Keratinocyte (primary cell): ENCODE data around the gene EIF5A2. TPM values are rescaled to one million over a fixed set of nuclear protein-coding genes. Genes with fewer than 3 reads are reported as not detected.
A peak's percentile ranks its signal among the peaks of the same experiment; 100 is the strongest.

Experiments used
- DNase-seq: peaks from one replicate; pipeline ENCODE4 v3.0.0-alpha.2; 2011; ENCODE audit warnings: low read depth, missing footprints, low spot score
- FAIRE-seq: peaks from 2 replicates; lab custom pipeline; 2011; peaks lifted over from hg19 to GRCh38; lab: Jason Lieb, UNC
- H2AFZ ChIP-seq: 2 replicates; pipeline ENCODE4 v1.6.0; 2012; ENCODE audit warnings: low read length, control low read depth, inconsistent platforms; ENCODE audit not compliant: control insufficient read depth
- H3K27ac ChIP-seq: 2 replicates; pipeline ENCODE4 v1.5.1; 2011; ENCODE audit warnings: low read length; ENCODE audit not compliant: control insufficient read depth, insufficient read depth
- H3K27me3 ChIP-seq: 3 replicates; pipeline ENCODE4 v1.6.0; 2011; ENCODE audit warnings: low read length; ENCODE audit not compliant: control insufficient read depth, insufficient read depth; ENCODE audit errors: extremely low read depth
- H3K36me3 ChIP-seq, 2 experiments: 2 replicates in 1 of 2; 3 replicates in 1 of 2; pipeline ENCODE4 v1.5.1; 2011; ENCODE audit warnings: low read length in 2 of 2, mild to moderate bottlenecking in 1 of 2; ENCODE audit not compliant: control insufficient read depth in 2 of 2, insufficient read depth in 2 of 2; ENCODE audit errors: extremely low read depth in 1 of 2
- H3K4me1 ChIP-seq: 3 replicates; pipeline ENCODE4 v1.5.1; 2011; ENCODE audit warnings: low read length; ENCODE audit not compliant: control insufficient read depth, insufficient read depth; ENCODE audit errors: extremely low read depth
- H3K4me2 ChIP-seq: 3 replicates; pipeline ENCODE4 v1.6.0; 2011; ENCODE audit warnings: low read depth, low read length; ENCODE audit not compliant: control insufficient read depth, insufficient read depth; ENCODE audit errors: extremely low read depth
- H3K4me3 ChIP-seq, 3 experiments: fragments of 200-600 bp in 1 of 3; sonication (generic) in 1 of 3; 2 replicates in 2 of 3; 3 replicates in 1 of 3; pipeline ENCODE4 v1.5.1; 2011 to 2016; ENCODE audit warnings: low read length in 3 of 3, mild to moderate bottlenecking in 3 of 3, control low read depth in 2 of 3, inconsistent platforms in 1 of 3, low read depth in 1 of 3, mixed read lengths in 1 of 3, mixed run types in 1 of 3, moderate library complexity in 1 of 3; ENCODE audit not compliant: control insufficient read depth in 2 of 3, insufficient read depth in 2 of 3; ENCODE audit errors: extremely low read depth in 1 of 3
- H3K79me2 ChIP-seq: 2 replicates; pipeline ENCODE4 v1.6.0; 2012; ENCODE audit warnings: low read length; ENCODE audit not compliant: control insufficient read depth, insufficient read depth
- H3K9ac ChIP-seq: 3 replicates; pipeline ENCODE4 v1.6.0; 2011; ENCODE audit warnings: low read length; ENCODE audit not compliant: control insufficient read depth, insufficient read depth; ENCODE audit errors: extremely low read depth
- H3K9me1 ChIP-seq: 3 replicates; pipeline ENCODE4 v1.6.0; 2011; ENCODE audit warnings: low read length; ENCODE audit not compliant: control insufficient read depth, insufficient read depth; ENCODE audit errors: extremely low read depth
- H3K9me3 ChIP-seq: 2 replicates; pipeline ENCODE4 v1.5.1; 2012; ENCODE audit warnings: low read depth, low read length; ENCODE audit not compliant: control insufficient read depth
- H4K20me1 ChIP-seq: 3 replicates; pipeline ENCODE4 v1.6.0; 2011; ENCODE audit warnings: low read length; ENCODE audit not compliant: control insufficient read depth, insufficient read depth; ENCODE audit errors: extremely low read depth
- CTCF ChIP-seq, 3 experiments: IDR thresholded peaks in 1 of 3; conservative IDR thresholded peaks in 1 of 3; optimal IDR thresholded peaks in 1 of 3; 2 replicates in 2 of 3; 3 replicates in 1 of 3; pipeline versions ENCODE3 to v1.5.1; 2011; ENCODE audit warnings: low read length in 3 of 3, mild to moderate bottlenecking in 3 of 3, moderate library complexity in 2 of 3, control low read depth in 1 of 3, inconsistent platforms in 1 of 3; ENCODE audit not compliant: insufficient read depth in 2 of 3; ENCODE audit errors: extremely low read depth in 1 of 3
- EZH2 ChIP-seq: IDR thresholded peaks from one replicate; pipeline ENCODE4 v1.6.1; 2012; ENCODE audit warnings: inconsistent platforms, mild to moderate bottlenecking, low read length, moderate library complexity
- dilution Hi-C: fragments of 300-500 bp; cut with MboI; formaldehyde crosslinking; loops from one replicate; pipeline ENCODE4 v1.7.0; 2020; ENCODE audit warnings: low sequenced_read_pairs; ENCODE audit not compliant: extremely low pct_ligation_motif_present
- polyA minus RNA-seq, 3 experiments: library from RNA; depleted of rRNA, polyadenylated mRNA; stranded (reverse); fragments of >200 nt; gene quantifications; 1 replicate in 1 of 3; 2 replicates in 1 of 3; 3 replicates in 1 of 3; pipeline ENCODE4 v1.2.3, GENCODE V29; 2011
- polyA plus RNA-seq, 5 experiments: library from polyadenylated mRNA; depleted of rRNA in 3 of 5; stranded (reverse) in 3 of 5; stranded (forward) in 1 of 5; unstranded in 1 of 5; fragments of >200 nt; gene quantifications; 1 replicate in 1 of 5; 2 replicates in 3 of 5; 3 replicates in 1 of 5; pipeline versions ENCODE4 v1.2.1 to v1.2.3, GENCODE V29; 2011 to 2012; ENCODE audit warnings: missing spikeins in 2 of 5, low read depth in 1 of 5, low replicate concordance in 1 of 5

The EIF5A2 gene
- 5.6 to 19.2 TPM (median 14.1 TPM) in 3 replicates for polyA plus RNA-seq
- 12.5 TPM for polyA plus RNA-seq (2011; ENCODE audit: low read depth)
- polyA plus RNA-seq (2011; cell fraction: cytosol; rRNA removed) = 7.8 and 17.3 TPM in 2 replicates
- 6.9 and 7.9 TPM in 2 replicates for polyA plus RNA-seq (2011; cell fraction: nucleus; rRNA removed)
- 16.1 and 18.7 TPM in 2 replicates for polyA plus RNA-seq (2012; ENCODE audit: low replicate concordance)
- polyA minus RNA-seq = 10.1 to 16.7 TPM (median 15.2 TPM) in 3 replicates
- 6.3 TPM for polyA minus RNA-seq (2011; cell fraction: cytosol; rRNA and poly(A)+ RNA removed)
- polyA minus RNA-seq (2011; cell fraction: nucleus; rRNA and poly(A)+ RNA removed) = 2.1 and 5.4 TPM in 2 replicates

GRCh38 chr3:170908235-170909116 lies at the start of gene EIF5A2:
EIF5A2 (minus strand) TSS chr3:170908637; CDS start chr3:170907806, 831 bp downstream.
- H3K9me1 ChIP-seq = no peaks in the 10 kb centered on the region
- H3K4me1 ChIP-seq = peaks cover 15% of the 10 kb centered on the region
- TF ChIP-seq EZH2 = no peak
- TF ChIP-seq CTCF (optimal IDR thresholded peaks at IDR 0.05 in 1 of 3, IDR thresholded peaks at IDR 0.05 in 1 of 3, conservative IDR thresholded peaks at IDR 0.05 in 1 of 3; ENCODE audit: extremely low read depth in 1 of 3, insufficient read depth in 2 of 3, low read length in 3 of 3) = no peak
- dilution Hi-C loops = no loop called here
- peak within 1 kb of the TSS; percentile 69 for H3K27ac ChIP-seq
- peaks cover 9% of the 10 kb centered on the region for H3K9me3 ChIP-seq
- H3K27me3 ChIP-seq = no peaks in the 10 kb centered on the region
- peak within 1 kb of the TSS; percentile 93 for H2AFZ ChIP-seq
- H3K4me3 ChIP-seq = peak within 1 kb of the TSS; percentile 79 to 84 (median 80)
- H3K79me2 ChIP-seq = peaks cover 5% of the 10 kb centered on the region
- peak; percentile 68 for DNase-seq
- H3K4me2 ChIP-seq = peak within 1 kb of the TSS; percentile 96
- no peaks in the 10 kb centered on the region for H4K20me1 ChIP-seq
- FAIRE-seq = peak; percentile 32
- no peaks in the 10 kb centered on the region for H3K36me3 ChIP-seq
- H3K9ac ChIP-seq = peak within 1 kb of the TSS; percentile 82

GRCh38 chr3:170956647-170957046 lies 48.2 kb upstream of the EIF5A2 start:
- DNase-seq = no peak
- dilution Hi-C loops = no loop called here
- H4K20me1 ChIP-seq = no peaks in the 10 kb centered on the region

More at GRCh38 chr3:170956647-170957046, 48.2 kb upstream of the EIF5A2 start:
- Histone ChIP-seq H3K4me3 (no peak overlapping the region), H3K9ac (no peak overlapping the region), H3K4me2 (no peak overlapping the region), H3K4me1 (no peaks in the 10 kb centered on the region), H2AFZ (no peak overlapping the region), H3K27ac (no peak overlapping the region), H3K27me3 (no peaks in the 10 kb centered on the region), H3K79me2 (no peaks in the 10 kb centered on the region), H3K36me3 (no peaks in the 10 kb centered on the region), H3K9me1 (no peaks in the 10 kb centered on the region), H3K9me3 (no peaks in the 10 kb centered on the region)
- FAIRE-seq = no peak
- TF ChIP-seq EZH2 = no peak
- no peak for TF ChIP-seq CTCF (optimal IDR thresholded peaks at IDR 0.05 in 1 of 3, IDR thresholded peaks at IDR 0.05 in 1 of 3, conservative IDR thresholded peaks at IDR 0.05 in 1 of 3; ENCODE audit: extremely low read depth in 1 of 3, insufficient read depth in 2 of 3, low read length in 3 of 3)
